Mononuclear cell (primary cell): ENCODE data around the gene KLHL8. TPM values are rescaled to one million over a fixed set of nuclear protein-coding genes. Genes with fewer than 3 reads are reported as not detected.

Experiments used
- total RNA-seq: library from RNA; depleted of rRNA; stranded (reverse); fragments of >200 nt; gene quantifications from one replicate; pipeline ENCODE4 v1.2.3, GENCODE V29; 2012

Gene KLHL8
- total RNA-seq, 1 donor, result 14.1 TPM

Other genes with a start within 250 kb of the KLHL8 start
- 1.6 TPM for gene HSD17B13, start 102.3 kb upstream of the KLHL8 start, total RNA-seq
- gene HSD17B11, start 170.6 kb upstream of the KLHL8 start, total RNA-seq, result 128 TPM
- 3.1 TPM for gene NUDT9, start 202.0 kb upstream of the KLHL8 start, total RNA-seq